Smooth muscle cell (in vitro differentiated cells): Measurements from ENCODE around the gene KEL. TPM values are rescaled to one million over a fixed set of nuclear protein-coding genes. Genes with fewer than 3 reads are reported as not detected.

Source experiments
- DNase-seq: peaks from one replicate; lab custom pipeline; 2025; ENCODE audit not compliant: unreplicated experiment; lab: John Stamatoyannopoulos, UW
- H2AFZ ChIP-seq: fragments of 200-600 bp; sonication (generic); 2 replicates; pipeline ENCODE4 v1.6.0; 2016; ENCODE audit warnings: antibody characterized with exemption, low read depth, mild to moderate bottlenecking
- H3F3A ChIP-seq: fragments of 200-600 bp; sonication (generic); 2 replicates; pipeline ENCODE4 v1.6.0; 2017; ENCODE audit warnings: antibody characterized with exemption, low read depth
- H3K27ac ChIP-seq: fragments of 200-600 bp; sonication (generic); 2 replicates; pipeline ENCODE4 v1.5.1; 2016; ENCODE audit warnings: low read depth, mild to moderate bottlenecking
- H3K27me3 ChIP-seq: fragments of 200-600 bp; sonication (generic); 2 replicates; pipeline ENCODE4 v1.6.1; 2016; ENCODE audit warnings: low read depth, mild to moderate bottlenecking
- H3K36me3 ChIP-seq: fragments of 200-600 bp; sonication (generic); 2 replicates; pipeline ENCODE4 v1.5.1; 2016; ENCODE audit warnings: low read depth
- H3K4me1 ChIP-seq: fragments of 200-600 bp; sonication (generic); 2 replicates; pipeline ENCODE4 v1.5.1; 2016; ENCODE audit warnings: low read depth
- H3K4me2 ChIP-seq: fragments of 200-600 bp; sonication (generic); 2 replicates; pipeline ENCODE4 v1.6.0; 2016; ENCODE audit warnings: mild to moderate bottlenecking
- H3K4me3 ChIP-seq: fragments of 200-600 bp; sonication (generic); 2 replicates; pipeline ENCODE4 v1.5.1; 2016; ENCODE audit warnings: mild to moderate bottlenecking
- H3K79me2 ChIP-seq: fragments of 200-600 bp; sonication (generic); 2 replicates; pipeline ENCODE4 v1.6.0; 2016; ENCODE audit warnings: low read depth, mild to moderate bottlenecking
- H3K9ac ChIP-seq: fragments of 200-600 bp; sonication (generic); 2 replicates; pipeline ENCODE4 v1.6.0; 2016; ENCODE audit warnings: low read depth
- H3K9me3 ChIP-seq: fragments of 200-600 bp; sonication (generic); replicated peaks from 2 replicates; pipeline ENCODE4 v1.5.1; 2016; ENCODE audit warnings: low read depth
- H4K20me1 ChIP-seq: fragments of 200-600 bp; sonication (generic); 2 replicates; pipeline ENCODE4 v1.6.0; 2016; ENCODE audit warnings: low read depth
- WGBS: methylation state at CpG from one replicate; pipeline ENCODE4 v1.1.7; 2016; ENCODE audit warnings: low lambda C conversion rate; 5-methylcytosine and 5-hydroxymethylcytosine counted together
- polyA plus RNA-seq: library from polyadenylated mRNA; unstranded; fragments of >200 nt; fragmentation: Nextera tagmentation; extraction: Ambion mirVana; gene quantifications from 2 replicates; pipeline ENCODE4 v1.2.1, GENCODE V29; 2016
- total RNA-seq: library from RNA; depleted of rRNA; stranded (reverse); fragments of >200 nt; gene quantifications from 2 replicates; pipeline ENCODE4 v1.2.3, GENCODE V29; 2014
- TF ChIP-seq, protein P1 (sequence below): fragments of 200-600 bp; sonication (generic); IDR thresholded peaks from 2 replicates; pipeline ENCODE4 v1.5.1; 2017; ENCODE audit warnings: borderline replicate concordance, mild to moderate bottlenecking, antibody characterized with exemption; ENCODE audit not compliant: insufficient read depth, poor library complexity, severe bottlenecking

Gene KEL
- total and polyA plus RNA-seq, 2 experiments from 2014 or later, result 0.09 to 0.56 TPM

DNA sequence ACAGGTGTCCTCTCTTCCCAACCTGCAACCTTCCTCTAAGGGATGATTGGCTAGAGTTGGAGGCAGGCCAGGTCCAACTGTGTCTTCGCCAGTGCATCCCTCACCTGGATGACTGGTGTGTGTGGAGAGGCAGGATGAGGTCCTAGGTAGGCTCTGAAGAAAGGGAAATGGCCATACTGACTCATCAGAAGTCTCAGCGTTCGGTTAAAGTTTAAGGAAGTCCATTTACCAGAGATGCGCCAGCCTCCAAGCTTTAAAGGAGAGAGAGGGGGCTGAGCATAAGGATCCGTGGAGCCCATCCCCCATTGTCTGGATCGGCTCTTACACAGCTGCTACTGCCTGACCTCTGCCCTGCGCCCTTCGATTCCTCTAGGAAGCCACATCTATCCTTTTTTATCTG is 4.4 kb downstream of the KEL start:
- Histone ChIP-seq H3K9ac (no peak overlapping the region), H3K27me3 (peaks cover 3% of the 10 kb centered on the region), H3K79me2 (no peaks in the 10 kb centered on the region), H3K4me2 (peak overlapping the region; percentile 46), H3K27ac (no peak overlapping the region), H3K4me3 (no peak overlapping the region), H3K9me3 (no peaks in the 10 kb centered on the region), H3F3A (no peaks in the 10 kb centered on the region), H4K20me1 (no peaks in the 10 kb centered on the region), H2AFZ (no peak overlapping the region), H3K36me3 (no peaks in the 10 kb centered on the region), H3K4me1 (peaks cover 7% of the 10 kb centered on the region)
- no peak for DNase-seq
- TF ChIP-seq, protein P1, sequence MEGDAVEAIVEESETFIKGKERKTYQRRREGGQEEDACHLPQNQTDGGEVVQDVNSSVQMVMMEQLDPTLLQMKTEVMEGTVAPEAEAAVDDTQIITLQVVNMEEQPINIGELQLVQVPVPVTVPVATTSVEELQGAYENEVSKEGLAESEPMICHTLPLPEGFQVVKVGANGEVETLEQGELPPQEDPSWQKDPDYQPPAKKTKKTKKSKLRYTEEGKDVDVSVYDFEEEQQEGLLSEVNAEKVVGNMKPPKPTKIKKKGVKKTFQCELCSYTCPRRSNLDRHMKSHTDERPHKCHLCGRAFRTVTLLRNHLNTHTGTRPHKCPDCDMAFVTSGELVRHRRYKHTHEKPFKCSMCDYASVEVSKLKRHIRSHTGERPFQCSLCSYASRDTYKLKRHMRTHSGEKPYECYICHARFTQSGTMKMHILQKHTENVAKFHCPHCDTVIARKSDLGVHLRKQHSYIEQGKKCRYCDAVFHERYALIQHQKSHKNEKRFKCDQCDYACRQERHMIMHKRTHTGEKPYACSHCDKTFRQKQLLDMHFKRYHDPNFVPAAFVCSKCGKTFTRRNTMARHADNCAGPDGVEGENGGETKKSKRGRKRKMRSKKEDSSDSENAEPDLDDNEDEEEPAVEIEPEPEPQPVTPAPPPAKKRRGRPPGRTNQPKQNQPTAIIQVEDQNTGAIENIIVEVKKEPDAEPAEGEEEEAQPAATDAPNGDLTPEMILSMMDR, result no peak
- 61% methylated on average over 8 of the region's 8 CpGs for WGBS

- WGBS, result 7% methylated on average over 3 of the region's 3 CpGs
- Histone ChIP-seq H3K36me3 (no peaks in the 10 kb centered on the region), H3K9ac (no peak overlapping the region), H3K9me3 (no peaks in the 10 kb centered on the region), H3K4me1 (peaks cover under 1% of the 10 kb centered on the region), H2AFZ (no peak overlapping the region), H3K27ac (peak overlapping the region; percentile 1), H4K20me1 (no peaks in the 10 kb centered on the region), H3F3A (no peaks in the 10 kb centered on the region), H3K27me3 (peaks cover 3% of the 10 kb centered on the region), H3K4me3 (no peak overlapping the region), H3K4me2 (peak overlapping the region; percentile 46), H3K79me2 (no peaks in the 10 kb centered on the region)
- TF ChIP-seq, protein P1, result no peak
- DNase-seq, result no peak
Measured at GRCh38 chr7:142956951-142957623, 5.1 kb downstream of the KEL start.

DNA sequence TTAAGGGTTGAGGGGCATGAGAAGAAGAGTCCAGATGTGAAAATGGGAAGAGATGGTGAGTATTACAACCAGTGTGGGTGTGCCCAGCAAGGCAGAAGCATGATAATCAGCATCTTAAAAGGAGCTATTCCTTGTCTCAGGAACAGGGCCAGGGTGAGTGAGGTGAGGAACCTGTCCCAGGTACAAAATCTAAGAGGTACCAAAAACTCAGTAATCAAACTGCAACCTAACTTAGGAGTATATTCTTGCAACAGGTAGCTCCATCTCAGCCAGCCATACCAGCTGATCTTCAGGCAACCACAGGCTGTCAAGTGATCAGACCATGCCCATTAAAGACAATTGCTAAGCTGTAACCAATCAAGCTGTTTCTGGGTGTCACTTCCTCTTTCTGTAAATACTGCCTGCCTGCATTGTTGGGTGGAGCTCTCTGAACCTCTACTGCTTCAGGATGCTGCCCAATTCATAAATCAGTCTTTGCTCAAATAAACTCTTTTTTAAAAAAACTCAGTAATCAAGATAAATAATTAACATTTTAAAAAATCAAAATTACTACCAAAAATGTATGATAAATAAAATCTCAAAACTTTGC is 7.4 kb downstream of the KEL start:
- no peak for DNase-seq
- Histone ChIP-seq H3K9ac (no peak overlapping the region), H3K4me1 (no peaks in the 10 kb centered on the region), H3K9me3 (no peaks in the 10 kb centered on the region), H3K4me2 (no peak overlapping the region), H3K27ac (no peak overlapping the region), H3K79me2 (no peaks in the 10 kb centered on the region), H3K27me3 (peaks cover 10% of the 10 kb centered on the region), H4K20me1 (no peaks in the 10 kb centered on the region), H3F3A (no peaks in the 10 kb centered on the region), H2AFZ (no peak overlapping the region), H3K4me3 (no peak overlapping the region), H3K36me3 (no peaks in the 10 kb centered on the region)
- TF ChIP-seq, protein P1, result no peak

GRCh38 chr7:142950235-142950634 is 11.9 kb downstream of the KEL start:
- H3K36me3 ChIP-seq, result no peaks in the 10 kb centered on the region
- no peak overlapping the region for H2AFZ ChIP-seq
- peaks cover 17% of the 10 kb centered on the region for H3K27me3 ChIP-seq
- no peaks in the 10 kb centered on the region for H3F3A ChIP-seq
- no peak overlapping the region for H3K4me2 ChIP-seq
- H4K20me1 ChIP-seq, result no peaks in the 10 kb centered on the region
- DNase-seq, result no peak
- no peak overlapping the region for H3K27ac ChIP-seq
- H3K4me3 ChIP-seq, result no peak overlapping the region
- no peaks in the 10 kb centered on the region for H3K79me2 ChIP-seq
- H3K4me1 ChIP-seq, result no peaks in the 10 kb centered on the region
- TF ChIP-seq, protein P1, result no peak
- no peaks in the 10 kb centered on the region for H3K9me3 ChIP-seq
- H3K9ac ChIP-seq, result no peak overlapping the region
